K562 treated with DMSO at 1 percent for 24 hours (cell line): ENCODE results near the gene COL23A1. TPM values are rescaled to one million over a fixed set of nuclear protein-coding genes. Genes with fewer than 3 reads are reported as not detected.

Source experiments
- total RNA-seq: library from RNA; unstranded; fragments of 300-600 nt; gene quantifications from 2 replicates; pipeline ENCODE4 v1.2.3, GENCODE V29; 2022; ENCODE audit warnings: low read depth; ENCODE audit not compliant: insufficient read depth

COL23A1 gene
- total RNA-seq = 0.14 and 0.20 TPM in 2 replicates

DNA sequence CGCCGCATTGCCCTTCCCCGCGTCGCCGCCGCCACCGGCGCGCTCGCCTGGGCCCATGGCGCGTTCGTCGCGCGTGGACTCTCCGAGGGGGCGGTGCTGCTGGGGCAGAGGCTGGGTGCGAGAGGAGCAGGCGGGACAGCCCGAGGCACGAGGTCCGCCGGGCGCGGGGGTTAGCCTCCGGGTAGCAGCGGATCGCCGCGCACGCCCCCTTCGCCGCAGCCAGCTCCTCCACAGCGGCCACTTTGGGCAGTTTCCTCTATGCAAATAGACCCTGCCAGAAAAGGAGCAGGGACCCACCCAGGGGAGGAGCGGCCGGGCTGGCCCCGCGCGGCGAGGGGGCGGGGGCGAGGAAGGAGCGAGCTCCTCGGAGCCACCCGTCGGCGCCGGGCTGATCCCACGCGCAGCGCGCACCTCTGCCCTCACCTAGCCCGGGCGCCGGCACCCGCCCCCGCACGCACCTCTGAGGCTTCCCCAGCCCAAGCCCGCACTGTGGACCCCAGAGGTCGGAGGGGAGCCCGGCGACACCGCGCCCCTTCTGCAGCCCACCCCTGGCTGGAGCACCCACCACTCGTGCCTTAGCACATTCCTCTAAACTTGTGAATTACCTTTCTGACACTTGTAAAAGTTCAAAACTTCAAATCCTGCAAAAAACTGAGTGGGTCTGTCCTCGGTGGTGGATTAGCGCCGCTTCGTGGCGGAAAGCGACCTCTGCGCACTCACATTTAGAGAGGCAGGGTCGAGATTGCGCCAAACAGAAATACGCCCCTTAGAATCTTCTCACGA lies at the start of gene COL23A1:
TSS of gene COL23A1 (minus strand) at position 253 of the 783 bp plus-strand sequence.

DNA sequence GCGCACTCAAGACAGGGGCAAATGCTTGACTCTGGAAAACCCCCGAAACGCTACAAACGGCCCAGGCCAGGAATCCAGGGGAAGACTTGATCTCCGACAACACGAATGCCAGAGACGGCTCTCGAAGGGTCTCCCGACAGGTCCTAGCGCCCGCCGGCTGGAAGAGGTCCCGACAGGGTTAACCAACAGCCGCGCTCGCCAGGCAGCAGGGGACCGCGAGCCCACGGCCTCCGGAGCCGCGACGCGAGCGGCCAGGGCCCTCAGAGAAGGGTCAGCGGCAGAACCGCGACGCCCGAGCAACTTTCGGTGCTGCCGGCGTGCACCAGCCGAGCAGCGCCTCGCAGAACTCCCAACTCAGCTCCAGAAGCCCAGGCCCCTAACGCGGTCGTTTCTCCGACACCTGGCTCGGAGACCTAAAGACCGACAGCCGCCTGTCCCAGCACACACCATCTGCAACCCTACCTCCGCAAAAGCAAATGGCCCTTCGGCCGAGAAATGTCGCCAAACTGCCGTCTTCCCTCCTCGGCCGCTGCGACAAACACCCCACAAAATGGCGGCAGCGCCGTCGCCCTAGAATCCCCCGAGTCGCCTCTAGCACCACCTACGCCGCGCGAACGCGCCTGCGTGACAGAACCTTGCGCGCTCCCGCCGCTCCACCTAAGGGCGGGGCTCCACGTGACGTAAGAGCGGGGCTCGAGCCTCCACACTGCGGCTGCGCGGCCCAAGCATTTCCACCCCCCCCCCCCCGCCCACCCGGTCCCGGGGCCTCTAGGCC lies 36.5 kb upstream of the COL23A1 start, which contains the start of gene CLK4:
TSS of gene CLK4 (minus strand) at position 567 of the 775 bp plus-strand sequence. CDS start 3,634 bp downstream, outside the sequence.

GRCh38 chr5:178232124-178232919 lies 357.9 kb downstream of the COL23A1 start, which contains the start of gene PHYKPL:
TSS of gene PHYKPL (minus strand) at chr5:178232802. CDS start at chr5:178232550, 252 bp downstream.

DNA sequence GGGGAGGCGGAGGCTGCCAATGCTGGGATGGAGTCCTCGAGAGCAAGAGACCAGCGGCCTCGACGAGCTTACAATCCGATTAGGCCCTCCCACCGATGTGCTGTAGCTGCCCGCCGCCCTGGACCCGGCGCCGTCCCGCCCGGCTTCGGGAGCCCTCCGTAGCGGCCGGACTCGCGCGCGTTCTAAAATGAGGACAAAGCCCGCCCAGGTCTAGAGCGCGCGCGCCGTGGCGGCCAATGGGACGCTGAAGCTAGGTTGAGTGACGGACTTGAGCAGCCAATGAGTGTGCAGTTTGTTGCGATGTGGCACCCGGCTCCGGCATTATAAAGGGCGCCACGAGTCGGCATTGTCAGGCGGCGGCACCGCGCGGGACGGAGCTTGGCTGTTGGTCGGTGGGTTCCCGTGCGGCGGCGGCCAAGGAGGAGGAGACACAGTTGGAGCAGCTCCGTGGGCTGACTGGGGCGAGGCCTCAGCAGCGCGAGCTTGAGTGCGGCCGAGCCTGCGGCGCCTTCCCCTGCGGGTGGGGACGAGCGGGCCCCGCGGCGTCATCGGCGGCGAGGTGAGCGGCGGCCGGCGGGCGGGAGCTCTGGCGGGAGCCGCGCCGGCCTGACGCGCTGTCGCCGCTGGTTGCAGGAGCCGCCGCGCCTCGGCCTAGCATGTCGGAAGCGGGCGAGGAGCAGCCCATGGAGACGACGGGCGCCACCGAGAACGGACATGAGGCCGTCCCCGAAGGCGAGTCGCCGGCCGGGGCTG lies 385.8 kb downstream of the COL23A1 start, which contains the start of gene HNRNPAB:
TSS of gene HNRNPAB (plus strand) at position 352 of the 753 bp plus-strand sequence. CDS start at position 657, 305 bp downstream.

Other genes starting within 250 kb of the COL23A1 start
- 5.4 and 6.1 TPM in 2 replicates for gene CLK4, start 36.7 kb upstream of the COL23A1 start, total RNA-seq
- 1.7 and 2.4 TPM in 2 replicates for gene ZNF354A, start 140.3 kb upstream of the COL23A1 start, total RNA-seq